GM10847 (cell line): ENCODE data around the gene PSME3.

Experiments used
- POLR2A ChIP-seq: IDR thresholded peaks from 2 replicates; pipeline ENCODE4 v1.6.1; 2011; ENCODE audit not compliant: insufficient read length; ENCODE audit errors: extremely low read depth

PSME3 gene

DNA sequence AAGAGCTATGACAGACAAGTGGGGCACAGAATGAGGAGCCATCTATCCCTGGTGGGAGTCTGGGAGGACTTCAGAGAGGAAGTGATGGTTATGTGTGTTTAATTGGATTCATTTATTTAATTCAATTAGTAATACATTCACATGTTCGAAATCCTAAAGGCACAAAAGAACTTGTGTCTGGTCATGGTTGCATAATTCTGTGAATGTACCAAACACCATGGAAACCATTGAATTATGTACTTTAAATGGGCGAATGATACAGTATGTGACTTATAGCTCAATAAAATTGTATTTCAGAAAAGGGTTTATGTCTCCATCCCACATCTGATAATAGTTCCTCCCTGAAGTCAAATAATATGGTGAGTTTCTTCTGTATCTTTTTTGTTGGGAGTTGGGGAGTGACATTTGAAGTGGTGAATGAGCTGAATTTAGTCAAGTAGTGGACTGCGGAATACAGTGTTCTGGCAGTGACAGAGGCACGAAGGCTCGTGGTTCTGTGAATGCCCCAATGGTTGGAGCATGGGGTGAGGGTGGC, 47.6 kb downstream of the PSME3 start:
- no peak for TF ChIP-seq POLR2A

DNA sequence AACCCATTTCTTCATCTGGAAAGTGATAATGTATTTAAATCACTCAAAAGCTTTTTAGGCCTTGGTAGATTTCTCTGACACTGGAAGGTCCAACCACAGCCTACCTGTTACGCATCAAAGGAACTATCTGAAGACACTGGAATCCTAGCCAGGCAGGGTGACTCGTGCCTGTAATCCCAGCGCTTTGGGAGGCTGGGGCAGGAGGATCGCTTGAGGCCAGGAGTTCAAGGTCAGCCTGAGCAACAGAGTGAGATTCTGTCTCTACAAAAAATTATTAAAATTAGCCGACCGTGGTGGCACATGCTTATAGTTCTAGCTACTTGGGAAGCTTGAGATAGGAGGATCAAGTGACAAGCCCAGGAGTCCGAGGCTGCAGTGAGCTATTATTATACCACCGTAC, 49.0 kb downstream of the PSME3 start:
- no peak for TF ChIP-seq POLR2A

DNA sequence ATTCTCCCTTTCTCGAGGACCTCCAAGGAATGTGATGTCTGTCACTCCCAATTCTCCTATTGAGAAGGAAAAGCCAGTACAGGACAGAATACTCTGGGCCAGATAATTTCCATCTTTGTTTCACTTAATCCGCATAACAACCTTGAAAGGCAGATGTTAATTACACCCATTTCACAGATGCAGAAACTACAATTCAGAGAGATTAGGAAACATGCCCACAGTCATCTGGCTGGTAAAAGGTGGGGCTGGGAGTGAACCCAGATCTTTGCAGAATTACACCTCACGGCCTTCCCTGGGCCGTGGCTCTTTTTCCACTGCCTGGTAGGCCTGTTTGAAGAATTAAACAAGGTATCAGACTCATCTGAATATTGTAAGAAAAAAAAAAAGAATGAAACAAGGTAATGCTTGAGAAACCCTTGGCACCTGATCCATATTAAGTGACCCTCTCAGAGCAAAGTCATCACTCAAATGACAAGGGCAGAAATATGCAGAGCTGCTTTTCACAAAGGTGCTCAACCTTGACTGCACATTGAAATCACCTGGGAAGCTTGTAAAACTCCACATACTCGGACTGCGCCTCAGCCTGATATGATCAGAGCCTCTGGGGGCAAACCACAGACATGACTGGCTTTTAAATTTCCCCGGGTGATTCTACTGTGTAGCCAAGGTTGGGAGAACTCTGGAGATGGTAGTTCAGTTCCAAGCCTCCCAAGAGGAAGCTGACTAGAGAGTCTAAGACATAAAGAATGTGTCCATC, 50.8 kb downstream of the PSME3 start:
- TF ChIP-seq POLR2A, result no peak

DNA sequence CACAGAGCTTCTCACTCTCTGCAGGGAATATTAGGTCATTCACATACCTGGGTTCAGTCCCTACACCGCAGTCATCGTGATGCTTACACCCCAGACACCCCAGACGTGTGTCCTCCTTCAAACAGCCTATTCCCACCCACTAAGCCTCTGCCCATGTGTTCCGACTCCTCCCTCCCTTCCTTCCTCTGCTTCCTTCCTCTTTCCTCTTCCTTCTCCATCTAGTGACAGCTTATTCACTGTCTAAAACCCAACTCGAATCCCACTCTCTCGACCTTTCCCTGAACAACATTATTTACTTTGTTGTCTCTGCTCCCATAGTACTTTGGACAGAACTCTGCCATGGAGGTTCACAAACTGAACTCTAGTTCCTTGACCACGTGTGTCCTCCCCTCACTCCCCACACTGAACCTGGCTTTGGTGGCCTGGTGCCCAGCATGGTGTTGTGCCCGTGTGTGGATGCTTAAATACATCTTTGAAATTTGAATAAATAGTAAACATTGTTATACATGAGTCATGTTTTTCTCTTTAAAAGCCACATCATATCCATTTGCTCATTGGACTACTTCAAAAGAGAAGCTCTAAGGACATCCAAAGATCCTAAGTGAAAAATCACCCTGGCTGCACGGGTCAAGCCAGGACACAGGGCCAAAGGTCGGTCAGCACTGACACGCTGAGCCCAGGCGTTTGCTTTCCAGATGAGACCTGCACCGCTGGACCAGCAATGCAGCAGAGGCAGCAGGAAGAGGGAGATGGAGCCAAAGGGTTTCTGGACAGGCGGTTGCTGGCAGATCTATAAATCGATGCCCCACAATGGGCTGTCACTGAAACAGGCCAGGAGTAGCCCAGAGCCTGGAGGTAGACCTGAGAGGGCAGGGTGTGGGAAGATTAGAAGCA, 53.3 kb downstream of the PSME3 start:
- no peak for TF ChIP-seq POLR2A

DNA sequence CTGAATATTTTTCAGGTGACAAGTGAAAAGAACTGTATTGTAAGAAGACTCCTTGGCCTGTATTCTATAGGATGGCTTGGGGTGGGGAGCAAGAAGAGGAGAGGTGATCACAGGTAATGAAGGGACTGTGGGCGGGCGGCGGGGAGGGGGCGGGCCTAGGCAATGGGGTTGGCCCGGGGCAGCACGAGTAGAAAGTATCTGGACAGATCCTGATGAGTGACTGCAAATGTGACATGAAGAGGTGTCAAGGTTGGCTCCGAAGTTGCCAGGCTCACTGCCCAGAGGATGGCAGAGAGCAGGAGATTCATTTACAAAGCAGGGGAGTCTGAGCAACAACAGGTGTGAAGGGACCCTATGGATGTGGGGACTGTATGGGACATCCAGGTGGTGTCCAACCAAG, 56.6 kb downstream of the PSME3 start:
- TF ChIP-seq POLR2A, result no peak

DNA sequence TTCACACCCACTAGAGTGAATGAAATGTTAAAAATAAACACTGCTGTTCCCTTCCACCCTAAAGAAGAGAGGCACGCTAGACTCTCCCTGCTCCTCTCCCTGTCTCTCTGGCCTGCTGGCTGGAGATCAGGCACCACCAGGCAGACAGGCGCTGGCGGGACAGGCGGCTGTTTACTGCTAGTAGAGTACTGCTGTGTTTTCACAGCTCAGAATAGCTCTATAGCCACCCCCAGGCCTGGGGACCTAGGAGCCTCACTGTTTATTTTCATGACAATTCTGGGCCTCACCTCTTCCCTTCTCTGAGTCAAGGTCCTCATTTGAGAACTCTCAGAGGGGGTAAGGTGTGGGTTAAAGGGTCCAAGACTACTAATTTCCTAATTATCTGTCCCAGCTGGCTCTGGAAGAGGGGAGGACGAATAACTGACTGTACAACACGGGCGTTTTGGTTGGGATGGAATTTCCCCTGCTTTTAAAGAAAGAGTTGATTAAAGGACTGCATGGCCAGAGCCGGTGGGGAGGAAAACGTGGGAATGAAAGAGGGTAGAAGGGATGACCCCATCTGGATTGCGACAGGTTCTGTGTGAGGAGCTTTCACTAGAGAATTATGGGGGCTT, 58.4 kb downstream of the PSME3 start:
- TF ChIP-seq POLR2A, result no peak

DNA sequence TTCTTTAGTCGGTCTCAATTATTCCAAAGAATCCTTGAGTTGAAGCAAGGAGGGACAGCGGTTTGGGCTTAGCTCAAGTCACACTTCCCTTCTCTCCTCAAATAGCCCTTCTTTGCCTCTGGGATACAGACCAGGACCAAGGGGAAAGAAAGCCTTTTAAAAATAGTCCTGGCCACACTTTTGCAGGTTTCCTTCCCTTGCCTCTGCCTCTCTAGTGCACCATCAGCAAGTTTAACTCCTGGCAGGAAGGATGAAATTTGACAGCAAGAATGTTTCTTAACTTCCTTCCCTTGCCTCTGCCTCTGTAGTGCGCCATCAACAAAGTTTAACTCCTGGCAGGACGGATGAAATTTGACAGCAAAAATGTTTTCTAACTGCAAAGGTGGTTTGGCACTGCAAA, 60.2 kb downstream of the PSME3 start:
- TF ChIP-seq POLR2A, result no peak
